ENCODE data around the gene PSD2.
A peak's percentile ranks its signal among the peaks of the same experiment; 100 is the strongest.

DNA sequence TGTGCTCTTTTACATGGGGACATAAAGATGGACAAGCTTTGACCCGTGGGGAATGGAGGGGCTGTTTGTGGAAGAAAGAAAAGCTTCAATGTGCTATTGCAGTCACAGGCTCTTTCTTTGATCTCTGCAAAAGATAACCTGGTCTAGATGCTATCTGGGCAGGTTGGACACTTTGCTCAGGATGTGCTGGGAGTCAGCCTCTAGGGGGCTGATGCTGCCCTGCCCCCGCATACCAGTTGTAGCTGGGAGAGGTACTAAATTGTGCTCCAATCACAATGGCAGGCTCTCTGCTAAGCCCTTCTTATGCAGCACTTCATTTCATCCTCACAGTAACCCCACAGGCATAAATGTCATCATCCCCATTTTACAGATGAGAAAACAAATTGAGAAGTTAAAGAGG lies 67.2 kb downstream of the PSD2 start:
- TF ChIP-seq, protein P1, sequence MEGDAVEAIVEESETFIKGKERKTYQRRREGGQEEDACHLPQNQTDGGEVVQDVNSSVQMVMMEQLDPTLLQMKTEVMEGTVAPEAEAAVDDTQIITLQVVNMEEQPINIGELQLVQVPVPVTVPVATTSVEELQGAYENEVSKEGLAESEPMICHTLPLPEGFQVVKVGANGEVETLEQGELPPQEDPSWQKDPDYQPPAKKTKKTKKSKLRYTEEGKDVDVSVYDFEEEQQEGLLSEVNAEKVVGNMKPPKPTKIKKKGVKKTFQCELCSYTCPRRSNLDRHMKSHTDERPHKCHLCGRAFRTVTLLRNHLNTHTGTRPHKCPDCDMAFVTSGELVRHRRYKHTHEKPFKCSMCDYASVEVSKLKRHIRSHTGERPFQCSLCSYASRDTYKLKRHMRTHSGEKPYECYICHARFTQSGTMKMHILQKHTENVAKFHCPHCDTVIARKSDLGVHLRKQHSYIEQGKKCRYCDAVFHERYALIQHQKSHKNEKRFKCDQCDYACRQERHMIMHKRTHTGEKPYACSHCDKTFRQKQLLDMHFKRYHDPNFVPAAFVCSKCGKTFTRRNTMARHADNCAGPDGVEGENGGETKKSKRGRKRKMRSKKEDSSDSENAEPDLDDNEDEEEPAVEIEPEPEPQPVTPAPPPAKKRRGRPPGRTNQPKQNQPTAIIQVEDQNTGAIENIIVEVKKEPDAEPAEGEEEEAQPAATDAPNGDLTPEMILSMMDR (IDR thresholded peaks at IDR 0.05; ENCODE audit: insufficient read depth, low read length, poor library complexity, severe bottlenecking): peak; percentile 12
- TF ChIP-seq EZH2phosphoT487 (conservative IDR thresholded peaks at IDR 0.05; ENCODE audit: low read length): no peak
